Gastrocnemius medialis (tissue), 4 donors: ENCODE measurements around the gene PRR33.

ENCODE experiments used
- CTCF ChIP-seq, 5 experiments: fragments of 450-650 bp in 3 of 5; fragments of 200-600 bp in 2 of 5; sonication (generic) in 2 of 5; IDR thresholded peaks in 4 of 5; conservative IDR thresholded peaks in 1 of 5; 1 replicate in 4 of 5; 2 replicates in 1 of 5; pipeline ENCODE4 v1.5.1; 2016 to 2019; ENCODE audit warnings: antibody characterized with exemption in 5 of 5, mild to moderate bottlenecking in 3 of 5, moderate library complexity in 3 of 5
- POLR2A ChIP-seq, 2 donors: fragments of 450-650 bp; IDR thresholded peaks; one replicate each; pipeline ENCODE4 v1.6.1; 2017; ENCODE audit warnings: antibody characterized with exemption in 2 of 2, mild to moderate bottlenecking in 2 of 2, moderate library complexity in 2 of 2

- TF ChIP-seq CTCF (IDR thresholded peaks at IDR 0.05 in 4 of 5, conservative IDR thresholded peaks at IDR 0.05 in 1 of 5) (no peak), POLR2A (IDR thresholded peaks at IDR 0.05) (no peak)
Measured at GRCh38 chr11:1932681-1933080, 41.0 kb upstream of the PRR33 start.
